K562 (cell line): ENCODE results near the gene PDCD1. TPM values are rescaled to one million over a fixed set of nuclear protein-coding genes. Genes with fewer than 3 reads are reported as not detected.

Experiments
- ATAC-seq: fragments of 200-7000 bp; cut with Tn5 transposase; 3 replicates; pipeline ENCODE4 v1.9.1; 2020; ENCODE audit warnings: moderate library complexity
- BruUV-seq: library from RNA; stranded (reverse); fragments of 400-500 nt; replicated peaks from 2 replicates; lab custom pipeline; 2021; lab: Mats Ljungman, UMichigan
- CTCF ChIA-PET: fragments of 300-600 bp; formaldehyde crosslinking; extraction: SDS; loops from one replicate; lab custom pipeline; 2021; ENCODE audit warnings: low intra/inter-chr PET ratio; lab: Yijun Ruan, JAX
- POLR2A ChIA-PET: fragments of 300-600, 350-650 bp; sonication (Branson Sonifier 250); formaldehyde crosslinking; extraction: SDS; loops from one replicate; lab custom pipeline; 2021; ENCODE audit warnings: antibody characterized with exemption, inconsistent platforms; lab: Yijun Ruan, JAX
- DNase-seq, 4 experiments: peaks; one replicate each; pipeline versions ENCODE4 v3.0.0 to v3.0.0-alpha.2; 2011 to 2018; ENCODE audit warnings: low spot score in 3 of 4, mixed read lengths in 3 of 4; ENCODE audit errors: extremely low read depth in 1 of 4
- FAIRE-seq: peaks from 2 replicates; lab custom pipeline; 2011; peaks lifted over from hg19 to GRCh38; lab: Jason Lieb, UNC
- H2AFZ ChIP-seq: 2 replicates; pipeline ENCODE4 v1.6.0; 2011; ENCODE audit warnings: low read depth, low read length, control low read depth, inconsistent platforms
- H3K27ac ChIP-seq: fragments of 200-600 bp; 3 replicates; pipeline ENCODE4 v1.8.0; 2011; ENCODE audit warnings: low read depth, mild to moderate bottlenecking, control low read depth, inconsistent platforms, low read length, moderate library complexity, mixed read lengths; ENCODE audit errors: extremely low read depth
- H3K27me3 ChIP-seq, 2 experiments: fragments of 300-600 bp in 1 of 2; 2 replicates in 1 of 2; 3 replicates in 1 of 2; pipeline versions ENCODE4 v1.6.0 to v1.8.0; 2011; ENCODE audit warnings: inconsistent platforms in 2 of 2, low read length in 2 of 2, mild to moderate bottlenecking in 1 of 2, mixed read lengths in 1 of 2, moderate library complexity in 1 of 2; ENCODE audit not compliant: control insufficient read depth in 2 of 2, insufficient read depth in 2 of 2
- H3K36me3 ChIP-seq: fragments of 300-600 bp; 3 replicates; pipeline ENCODE4 v1.8.0; 2011; ENCODE audit warnings: mild to moderate bottlenecking, low read length, inconsistent platforms; ENCODE audit not compliant: control insufficient read depth, insufficient read depth
- H3K4me1 ChIP-seq, 2 experiments: fragments of 200-600 bp in 1 of 2; replicated peaks in 1 of 2; 2 replicates in 1 of 2; 3 replicates in 1 of 2; pipeline versions ENCODE4 v1.5.1 to v1.8.0; 2011; ENCODE audit warnings: inconsistent platforms in 2 of 2, low read length in 2 of 2, mild to moderate bottlenecking in 1 of 2, mixed read lengths in 1 of 2, moderate library complexity in 1 of 2; ENCODE audit not compliant: control insufficient read depth in 2 of 2, insufficient read depth in 2 of 2
- H3K4me2 ChIP-seq: 2 replicates; pipeline ENCODE4 v1.6.1; 2011; ENCODE audit warnings: low read length, control low read depth, inconsistent platforms, mixed read lengths; ENCODE audit not compliant: insufficient read depth
- H3K4me3 ChIP-seq: fragments of 200-600 bp; sonication (generic), shearing (Covaris generic); 2 replicates; pipeline ENCODE4 v1.5.1; 2016; ENCODE audit warnings: control low read depth, inconsistent platforms
- H3K79me2 ChIP-seq: fragments of 200-600 bp; 3 replicates; pipeline ENCODE4 v1.8.0; 2011; ENCODE audit warnings: low read length, inconsistent platforms; ENCODE audit not compliant: control insufficient read depth, insufficient read depth
- H3K9ac ChIP-seq, 2 experiments: 2 replicates each; pipeline versions ENCODE4 v1.6.0 to v1.6.1; 2011; ENCODE audit warnings: low read depth in 2 of 2, low read length in 2 of 2, control low read depth in 1 of 2, inconsistent platforms in 1 of 2, mild to moderate bottlenecking in 1 of 2, mixed read lengths in 1 of 2; ENCODE audit not compliant: insufficient read depth in 1 of 2
- H3K9me1 ChIP-seq: one replicate; pipeline ENCODE4 v1.6.0; 2011; ENCODE audit warnings: inconsistent platforms, mild to moderate bottlenecking, low read length, moderate library complexity; ENCODE audit not compliant: control insufficient read depth, insufficient read depth
- H3K9me3 ChIP-seq: replicated peaks from 2 replicates; pipeline ENCODE4 v1.5.1; 2011; ENCODE audit warnings: low read depth, low read length, inconsistent platforms; ENCODE audit not compliant: control insufficient read depth, insufficient read depth
- H4K20me1 ChIP-seq: replicated peaks from 2 replicates; pipeline ENCODE4 v1.6.1; 2011; ENCODE audit warnings: low read length, inconsistent platforms, mixed read lengths; ENCODE audit not compliant: control insufficient read depth, insufficient read depth
- BDP1 ChIP-seq: IDR thresholded peaks from 3 replicates; pipeline ENCODE4 v1.6.1; 2011; ENCODE audit not compliant: insufficient read length, insufficient read depth
- ELF2 ChIP-seq: fragments of 250-450 bp; sonication (Bioruptor Pico); IDR thresholded peaks from 2 replicates; pipeline ENCODE4 v1.5.0; 2021; ENCODE audit warnings: mild to moderate bottlenecking
- NFIC ChIP-seq: fragments of 450-650 bp; IDR thresholded peaks from 2 replicates; pipeline ENCODE4 v1.6.1; 2017; ENCODE audit warnings: mild to moderate bottlenecking, inconsistent platforms
- NFXL1 ChIP-seq: fragments of 450-650 bp; formaldehyde crosslinking; IDR thresholded peaks from 2 replicates; pipeline ENCODE4 v1.4.0; 2021; ENCODE audit warnings: mild to moderate bottlenecking
- PCBP2 ChIP-seq: fragments of 200-400 bp; formaldehyde crosslinking; IDR thresholded peaks from 2 replicates; pipeline ENCODE4 v1.6.1; 2018; ENCODE audit warnings: low read length, low read depth, mild to moderate bottlenecking, moderate library complexity; ENCODE audit not compliant: poor library complexity, severe bottlenecking
- TAF9B ChIP-seq: fragments of 450-650 bp; IDR thresholded peaks from 2 replicates; pipeline ENCODE4 v1.6.1; 2018; ENCODE audit warnings: mild to moderate bottlenecking; ENCODE audit not compliant: partially characterized antibody
- USF2 ChIP-seq: sonication (generic); formaldehyde crosslinking; IDR thresholded peaks from 2 replicates; pipeline ENCODE4 v1.5.0; 2020; ENCODE audit warnings: missing genetic modification reagents
- WGBS: fragments of 100-300 bp; shearing (Covaris generic); methylation state at CpG from one replicate; pipeline ENCODE4 v1.1.6; 2016; ENCODE audit warnings: low coverage, mixed read lengths; ENCODE audit not compliant: insufficient coverage; ENCODE audit errors: missing lambda C conversion rate; 5-methylcytosine and 5-hydroxymethylcytosine counted together
- in situ Hi-C: fragments of 300-500 bp; cut with MboI; formaldehyde crosslinking; loops from 4 replicates; pipeline ENCODE4 v1.15.0; 2018; ENCODE audit warnings: inconsistent platforms, mixed read lengths
- intact Hi-C: fragments of 100-400 bp; cut with micrococcal nuclease; formaldehyde crosslinking; loops from 2 replicates; pipeline ENCODE4 v1.14.2; 2022
- polyA plus RNA-seq, 8 experiments: library from polyadenylated mRNA; depleted of rRNA in 4 of 8; stranded (reverse) in 5 of 8; unstranded in 3 of 8; fragments of >200 nt; fragmentation: Nextera tagmentation in 2 of 8; fragmentation: Illumina TruSeq in 1 of 8; extraction: Ambion mirVana in 2 of 8; extraction: Trizol in 1 of 8; gene quantifications; 2 replicates each; pipeline versions ENCODE4 v1.2.1 to v1.2.3, GENCODE V29; 2011 to 2014; ENCODE audit warnings: inconsistent platforms in 1 of 8, missing spikeins in 1 of 8
- total RNA-seq, 7 experiments: library from RNA; depleted of rRNA in 6 of 7; stranded (reverse); fragments of >200 nt in 6 of 7; fragmentation: Illumina TruSeq in 2 of 7; extraction: Trizol in 2 of 7; gene quantifications; 2 replicates each; pipeline versions ENCODE4 v1.2.1 to v1.2.3, GENCODE V29; 2011 to 2021; ENCODE audit warnings: low replicate concordance in 1 of 7
- TF ChIP-seq, protein P1 (sequence below): fragments of 250-450 bp; sonication (Bioruptor Pico); IDR thresholded peaks from 2 replicates; pipeline ENCODE4 v1.4.0; 2020; ENCODE audit warnings: mild to moderate bottlenecking, moderate library complexity

The PDCD1 gene
- total and polyA plus RNA-seq, 9 of the 15 experiments (the other 6 are each of a cell fraction or from before 2014, with no cell fraction given), result 0.15 to 2.5 (median 1.0) TPM; not detected in 2

GRCh38 chr2:241893265-241893664, 34.6 kb upstream of the PDCD1 start:
- Histone ChIP-seq H3K79me2 (no peaks in the 10 kb centered on the region), H3K36me3 (no peaks in the 10 kb centered on the region), H3K27ac (no peak overlapping the region), H4K20me1 (no peaks in the 10 kb centered on the region; the same call in 1 of the 2 replicates), H3K4me3 (no peak overlapping the region), H3K27me3 (no peaks in the 10 kb centered on the region; a peak in 1 of 5 replicates), H3K4me2 (no peak overlapping the region), H3K4me1 (peaks cover 14 to 42% of the 10 kb centered on the region in 2 experiments), H3K9me1 (peaks cover 4% of the 10 kb centered on the region), H3K9ac (peak overlapping the region in 1 of 2 experiments; percentile 58; a peak in 1 of 4 replicates), H3K9me3 (no peaks in the 10 kb centered on the region), H2AFZ (no peak overlapping the region)
- no TSS peak for BruUV-seq
- ATAC-seq (no peak), FAIRE-seq (no peak), DNase-seq (no peak)
- in situ Hi-C loops, result no loop called here
- no peak for TF ChIP-seq BDP1
- TF ChIP-seq ELF2 (CRISPR knock-in tag), result no peak
- TF ChIP-seq, protein P1, sequence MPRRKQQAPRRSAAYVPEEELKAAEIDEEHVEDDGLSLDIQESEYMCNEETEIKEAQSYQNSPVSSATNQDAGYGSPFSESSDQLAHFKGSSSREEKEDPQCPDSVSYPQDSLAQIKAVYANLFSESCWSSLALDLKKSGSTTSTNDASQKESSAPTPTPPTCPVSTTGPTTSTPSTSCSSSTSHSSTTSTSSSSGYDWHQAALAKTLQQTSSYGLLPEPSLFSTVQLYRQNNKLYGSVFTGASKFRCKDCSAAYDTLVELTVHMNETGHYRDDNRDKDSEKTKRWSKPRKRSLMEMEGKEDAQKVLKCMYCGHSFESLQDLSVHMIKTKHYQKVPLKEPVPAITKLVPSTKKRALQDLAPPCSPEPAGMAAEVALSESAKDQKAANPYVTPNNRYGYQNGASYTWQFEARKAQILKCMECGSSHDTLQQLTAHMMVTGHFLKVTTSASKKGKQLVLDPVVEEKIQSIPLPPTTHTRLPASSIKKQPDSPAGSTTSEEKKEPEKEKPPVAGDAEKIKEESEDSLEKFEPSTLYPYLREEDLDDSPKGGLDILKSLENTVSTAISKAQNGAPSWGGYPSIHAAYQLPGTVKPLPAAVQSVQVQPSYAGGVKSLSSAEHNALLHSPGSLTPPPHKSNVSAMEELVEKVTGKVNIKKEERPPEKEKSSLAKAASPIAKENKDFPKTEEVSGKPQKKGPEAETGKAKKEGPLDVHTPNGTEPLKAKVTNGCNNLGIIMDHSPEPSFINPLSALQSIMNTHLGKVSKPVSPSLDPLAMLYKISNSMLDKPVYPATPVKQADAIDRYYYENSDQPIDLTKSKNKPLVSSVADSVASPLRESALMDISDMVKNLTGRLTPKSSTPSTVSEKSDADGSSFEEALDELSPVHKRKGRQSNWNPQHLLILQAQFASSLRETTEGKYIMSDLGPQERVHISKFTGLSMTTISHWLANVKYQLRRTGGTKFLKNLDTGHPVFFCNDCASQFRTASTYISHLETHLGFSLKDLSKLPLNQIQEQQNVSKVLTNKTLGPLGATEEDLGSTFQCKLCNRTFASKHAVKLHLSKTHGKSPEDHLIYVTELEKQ (CRISPR knock-in tag), result no peak
- no peak for TF ChIP-seq USF2
- no peak for TF ChIP-seq NFIC
- TF ChIP-seq PCBP2, result no peak
- no peak for TF ChIP-seq NFXL1 (CRISPR knock-in tag)
- no peak for TF ChIP-seq TAF9B
- 51% methylated on average over 13 of the region's 16 CpGs for whole genome bisulfite sequencing
- CTCF ChIA-PET, result no interaction called here
- intact Hi-C loops, result no loop called here
- POLR2A ChIA-PET, result no interaction called here
